ENCODE data around the gene ANXA2R. TPM values are rescaled to one million over a fixed set of nuclear protein-coding genes. Genes with fewer than 3 reads are reported as not detected.
"Not testable (repeated sequence)": the region's sequence is repeated elsewhere in the genome, so short reads cannot be mapped to it uniquely, and the experiment has no call there.

ANXA2R gene
- total RNA-seq (ENCODE audit: low replicate concordance) = 3.0 and 3.4 TPM in 2 replicates

- H3K4me3 ChIP-seq (ENCODE audit: low read depth, low read length) = peak within 1 kb of the TSS; percentile 79
- peak; percentile 96 for DNase-seq (ENCODE audit: low read depth)
- peak; percentile 88 for TF ChIP-seq CTCF (IDR thresholded peaks at IDR 0.05; ENCODE audit: insufficient read depth, low read length)
These were observed at the start of gene ANXA2R for GRCh38 chr5:43040287-43041098. ANXA2R (minus strand) TSS chr5:43040319; CDS start chr5:43040046, 273 bp downstream.

- DNase-seq (ENCODE audit: low read depth); H3K4me3 ChIP-seq (ENCODE audit: low read depth, low read length): not testable (repeated sequence)
These were observed 46.2 kb upstream of the ANXA2R start for GRCh38 chr5:43086118-43086908.

- no peak for DNase-seq (ENCODE audit: low read depth)
- TF ChIP-seq CTCF (IDR thresholded peaks at IDR 0.05; ENCODE audit: insufficient read depth, low read length) = no peak
- H3K4me3 ChIP-seq (ENCODE audit: low read depth, low read length) = no peak overlapping the region
These were observed 45.3 kb upstream of the ANXA2R start for GRCh38 chr5:43085453-43085852.

GRCh38 chr5:43084468-43084867 is 44.3 kb upstream of the ANXA2R start:
- not testable (repeated sequence) for H3K4me3 ChIP-seq (ENCODE audit: low read depth, low read length); DNase-seq (ENCODE audit: low read depth)

GRCh38 chr5:43081345-43081744 is 41.2 kb upstream of the ANXA2R start:
- not testable (repeated sequence) for H3K4me3 ChIP-seq (ENCODE audit: low read depth, low read length); DNase-seq (ENCODE audit: low read depth)

GRCh38 chr5:43078956-43079355 is 38.8 kb upstream of the ANXA2R start:
- no peak overlapping the region for H3K4me3 ChIP-seq (ENCODE audit: low read depth, low read length)
- DNase-seq (ENCODE audit: low read depth) = peak; percentile 88
- TF ChIP-seq CTCF (IDR thresholded peaks at IDR 0.05; ENCODE audit: insufficient read depth, low read length) = no peak

GRCh38 chr5:43077446-43078191 is 37.5 kb upstream of the ANXA2R start:
- DNase-seq (ENCODE audit: low read depth); H3K4me3 ChIP-seq (ENCODE audit: low read depth, low read length): not testable (repeated sequence)

GRCh38 chr5:43075319-43076293 is 35.5 kb upstream of the ANXA2R start:
- TF ChIP-seq CTCF (IDR thresholded peaks at IDR 0.05; ENCODE audit: insufficient read depth, low read length) = no peak
- H3K4me3 ChIP-seq (ENCODE audit: low read depth, low read length) = peak overlapping the region; percentile 15
- peak; percentile 68 for DNase-seq (ENCODE audit: low read depth)

All from fibroblast of the aortic adventitia (primary cell).